Kidney epithelial cell (primary cell): ENCODE data around the gene RPN1. TPM values are rescaled to one million over a fixed set of nuclear protein-coding genes. Genes with fewer than 3 reads are reported as not detected.

Experiments
- DNase-seq: peaks from one replicate; pipeline ENCODE4 v3.0.0-alpha.2; 2010; ENCODE audit warnings: low read depth
- H3K27me3 ChIP-seq: 2 replicates; pipeline ENCODE4 v1.6.0; 2011; ENCODE audit warnings: low read length; ENCODE audit not compliant: control insufficient read depth, insufficient read depth
- H3K36me3 ChIP-seq: 2 replicates; pipeline ENCODE4 v1.5.1; 2011; ENCODE audit warnings: low read length; ENCODE audit not compliant: control insufficient read depth, insufficient read depth
- H3K4me3 ChIP-seq: 2 replicates; pipeline ENCODE4 v1.5.1; 2011; ENCODE audit warnings: low read depth, mild to moderate bottlenecking, control low read depth, low read length
- total RNA-seq: library from RNA; depleted of rRNA; stranded (reverse); fragments of >200 nt; gene quantifications from 2 replicates; pipeline ENCODE4 v1.2.3, GENCODE V29; 2015
- TF ChIP-seq, protein P1 (sequence below): IDR thresholded peaks from 2 replicates; pipeline ENCODE4 v1.5.1; 2011; ENCODE audit warnings: mild to moderate bottlenecking, moderate library complexity, low read length, control low read depth, inconsistent platforms; ENCODE audit not compliant: insufficient read depth, poor library complexity, severe bottlenecking

RPN1 gene
- total RNA-seq, 1 donor from 2014 or later, result 362 TPM

DNA sequence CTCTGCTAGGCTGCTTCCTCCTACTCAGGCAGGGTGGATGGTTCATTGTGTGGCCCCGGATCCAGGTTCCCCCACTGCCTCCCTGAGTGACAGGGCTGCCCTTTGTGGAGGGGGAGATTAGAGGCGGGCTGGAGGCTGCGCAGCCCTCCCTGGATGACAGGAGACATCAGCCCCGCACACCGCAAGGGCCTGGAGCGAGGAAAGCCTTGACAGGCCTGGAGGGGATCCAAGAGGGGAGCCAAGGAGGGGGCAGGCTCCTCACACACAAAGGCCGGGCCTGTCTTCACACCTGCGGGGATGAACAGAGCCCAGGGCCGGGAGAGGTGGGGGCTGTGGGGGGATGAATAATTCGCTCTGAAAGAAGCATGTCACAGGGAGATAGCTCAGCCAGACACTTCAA, 72.9 kb downstream of the RPN1 start:
- H3K36me3 ChIP-seq, result no peaks in the 10 kb centered on the region
- no peak overlapping the region for H3K4me3 ChIP-seq
- no peak for DNase-seq
- H3K27me3 ChIP-seq, result peaks cover 12% of the 10 kb centered on the region
- TF ChIP-seq, protein P1, sequence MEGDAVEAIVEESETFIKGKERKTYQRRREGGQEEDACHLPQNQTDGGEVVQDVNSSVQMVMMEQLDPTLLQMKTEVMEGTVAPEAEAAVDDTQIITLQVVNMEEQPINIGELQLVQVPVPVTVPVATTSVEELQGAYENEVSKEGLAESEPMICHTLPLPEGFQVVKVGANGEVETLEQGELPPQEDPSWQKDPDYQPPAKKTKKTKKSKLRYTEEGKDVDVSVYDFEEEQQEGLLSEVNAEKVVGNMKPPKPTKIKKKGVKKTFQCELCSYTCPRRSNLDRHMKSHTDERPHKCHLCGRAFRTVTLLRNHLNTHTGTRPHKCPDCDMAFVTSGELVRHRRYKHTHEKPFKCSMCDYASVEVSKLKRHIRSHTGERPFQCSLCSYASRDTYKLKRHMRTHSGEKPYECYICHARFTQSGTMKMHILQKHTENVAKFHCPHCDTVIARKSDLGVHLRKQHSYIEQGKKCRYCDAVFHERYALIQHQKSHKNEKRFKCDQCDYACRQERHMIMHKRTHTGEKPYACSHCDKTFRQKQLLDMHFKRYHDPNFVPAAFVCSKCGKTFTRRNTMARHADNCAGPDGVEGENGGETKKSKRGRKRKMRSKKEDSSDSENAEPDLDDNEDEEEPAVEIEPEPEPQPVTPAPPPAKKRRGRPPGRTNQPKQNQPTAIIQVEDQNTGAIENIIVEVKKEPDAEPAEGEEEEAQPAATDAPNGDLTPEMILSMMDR, result no peak

DNA sequence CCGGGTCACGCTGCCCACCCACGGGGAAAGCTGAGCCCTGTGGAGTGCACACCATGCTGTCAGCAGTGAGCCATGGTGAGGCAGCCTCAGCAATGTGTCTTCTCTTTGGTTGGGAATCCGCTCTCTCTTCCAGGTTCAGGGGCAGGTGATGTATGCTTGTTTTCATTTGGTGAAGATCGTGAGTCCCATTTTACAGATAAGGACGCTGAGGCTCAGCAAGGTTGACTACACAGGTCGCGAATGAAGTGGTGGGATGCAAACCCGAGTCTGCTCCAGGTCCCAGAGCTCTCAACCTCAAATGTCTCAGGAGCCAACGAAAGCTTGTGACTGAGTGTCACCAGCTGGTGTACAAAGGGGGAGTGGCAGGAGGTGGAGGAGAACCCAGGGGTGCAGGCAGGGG, 74.3 kb downstream of the RPN1 start:
- peaks cover 12% of the 10 kb centered on the region for H3K27me3 ChIP-seq
- no peak for DNase-seq
- H3K36me3 ChIP-seq, result no peaks in the 10 kb centered on the region
- no peak overlapping the region for H3K4me3 ChIP-seq
- TF ChIP-seq, protein P1, result no peak

DNA sequence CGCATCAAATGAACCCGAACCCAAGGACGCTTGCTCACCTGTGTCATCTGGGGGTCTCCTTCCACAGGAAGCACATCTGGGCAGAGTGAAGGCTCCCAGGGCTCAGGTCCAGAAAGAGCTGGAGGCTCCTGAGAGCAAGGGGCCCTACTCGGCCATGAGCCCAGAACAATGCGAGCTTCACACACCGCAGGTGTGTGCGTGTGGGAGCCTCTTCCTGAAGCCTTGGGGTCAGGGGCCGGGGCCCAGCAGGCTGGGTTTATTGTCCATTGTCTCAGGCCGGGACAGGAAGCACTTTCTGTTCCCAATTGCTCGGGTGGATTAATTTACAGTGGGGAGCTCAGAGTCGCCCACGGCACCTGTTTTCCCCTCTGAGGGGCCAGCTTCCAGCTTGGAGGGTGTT, 74.8 kb downstream of the RPN1 start:
- Histone ChIP-seq H3K27me3 (peaks cover 12% of the 10 kb centered on the region), H3K36me3 (no peaks in the 10 kb centered on the region), H3K4me3 (no peak overlapping the region)
- no peak for DNase-seq
- TF ChIP-seq, protein P1, result no peak

DNA sequence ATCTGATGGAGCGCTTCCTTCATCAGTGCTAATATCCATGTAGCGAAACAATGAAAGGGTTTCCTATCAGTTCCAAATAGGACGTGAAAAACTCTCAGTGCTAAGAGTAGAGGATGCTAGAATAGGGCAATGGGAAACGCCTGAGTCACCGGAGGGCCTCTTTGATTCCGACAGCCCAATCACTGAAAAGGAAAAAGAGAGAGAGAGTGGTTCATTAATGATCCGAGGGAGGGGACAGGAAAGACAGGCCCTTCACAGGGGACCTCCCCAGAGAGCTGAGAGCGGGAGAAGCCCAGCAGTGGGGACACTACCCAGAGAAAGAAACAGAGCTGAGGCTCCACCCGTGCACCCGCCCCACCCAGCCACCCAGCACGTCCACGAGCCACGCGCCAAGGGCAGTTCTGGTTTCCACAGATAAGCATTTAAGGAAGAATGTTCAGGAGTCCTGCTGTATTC, 76.9 kb downstream of the RPN1 start:
- TF ChIP-seq, protein P1, result no peak
- Histone ChIP-seq H3K36me3 (no peaks in the 10 kb centered on the region), H3K27me3 (peaks cover 12% of the 10 kb centered on the region), H3K4me3 (no peak overlapping the region)
- DNase-seq, result no peak

DNA sequence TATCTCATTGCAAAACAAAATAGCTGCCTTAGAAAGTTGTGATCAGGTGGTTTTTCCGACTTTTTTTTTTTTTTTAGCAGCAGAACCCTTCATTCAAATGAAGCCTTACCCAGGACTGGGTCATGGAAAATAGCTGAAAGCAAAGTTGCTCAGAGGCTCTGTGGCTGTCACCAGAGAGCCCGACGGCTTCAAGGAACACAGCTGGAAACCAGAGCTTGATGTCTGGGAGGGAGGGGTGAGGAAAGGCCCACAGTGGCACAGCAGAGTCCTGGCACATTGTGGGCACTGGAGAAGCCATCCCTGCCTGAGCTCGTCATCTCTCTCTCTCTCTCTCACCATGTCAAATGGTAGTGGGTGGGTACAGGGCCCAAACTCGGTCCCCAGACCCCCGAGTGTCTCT, 77.5 kb downstream of the RPN1 start:
- no peak for DNase-seq
- no peak overlapping the region for H3K4me3 ChIP-seq
- H3K36me3 ChIP-seq, result no peaks in the 10 kb centered on the region
- TF ChIP-seq, protein P1, result no peak
- H3K27me3 ChIP-seq, result peaks cover 12% of the 10 kb centered on the region

DNA sequence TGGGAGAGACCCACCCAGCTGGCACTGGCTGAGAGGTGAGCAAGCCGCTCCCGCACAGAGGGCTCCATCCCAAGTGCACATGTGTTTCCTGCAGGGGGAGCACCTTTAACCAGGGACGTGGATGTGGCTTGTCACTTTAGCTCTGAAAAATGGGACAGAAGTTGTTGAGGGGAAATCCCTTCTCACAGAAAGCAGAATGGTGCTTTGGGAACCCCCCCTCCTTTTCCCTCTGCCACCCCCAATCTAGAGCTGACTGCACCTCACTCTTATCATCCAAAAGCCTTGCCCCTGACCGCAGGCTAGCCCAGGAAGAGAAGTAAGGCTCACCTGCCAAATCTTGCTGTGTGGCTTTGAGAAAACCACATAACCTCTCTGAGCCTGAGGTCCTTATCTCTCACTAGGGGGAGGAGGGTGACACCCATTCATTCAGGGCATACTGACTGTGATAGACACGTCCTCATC, 77.9 kb downstream of the RPN1 start:
- Histone ChIP-seq H3K36me3 (no peaks in the 10 kb centered on the region), H3K4me3 (no peak overlapping the region), H3K27me3 (peaks cover 12% of the 10 kb centered on the region)
- TF ChIP-seq, protein P1, result peak; percentile 37
- no peak for DNase-seq
